Measurements from ENCODE around the gene MAN1A1.

GRCh38 chr6:119255492-119255891, 94.1 kb downstream of the MAN1A1 start:
- TF ChIP-seq TAF1 (IDR thresholded peaks at IDR 0.05; ENCODE audit: low read depth) (no peak), CTCF (IDR thresholded peaks at IDR 0.05; ENCODE audit: poor library complexity, severe bottlenecking) (no peak), MXI1 (conservative IDR thresholded peaks at IDR 0.05; ENCODE audit: poor library complexity, severe bottlenecking) (no peak), EP300 (conservative IDR thresholded peaks at IDR 0.05; ENCODE audit: poor library complexity, severe bottlenecking) (no peak), EZH2 (IDR thresholded peaks at IDR 0.05; ENCODE audit: borderline replicate concordance, insufficient read depth, low read length, poor library complexity, severe bottlenecking) (no peak), REST (IDR thresholded peaks at IDR 0.05; ENCODE audit: borderline replicate concordance) (no peak), POLR2AphosphoS5 (IDR thresholded peaks at IDR 0.05) (no peak)

All from neural cell (in vitro differentiated cells).